ENCODE data around the gene PADI2. TPM values are rescaled to one million over a fixed set of nuclear protein-coding genes. Genes with fewer than 3 reads are reported as not detected.
A peak's percentile ranks its signal among the peaks of the same experiment; 100 is the strongest.

PADI2 gene
- total RNA-seq, 2 experiments from 2014 or later = 0.08 TPM; not detected in 1

DNA sequence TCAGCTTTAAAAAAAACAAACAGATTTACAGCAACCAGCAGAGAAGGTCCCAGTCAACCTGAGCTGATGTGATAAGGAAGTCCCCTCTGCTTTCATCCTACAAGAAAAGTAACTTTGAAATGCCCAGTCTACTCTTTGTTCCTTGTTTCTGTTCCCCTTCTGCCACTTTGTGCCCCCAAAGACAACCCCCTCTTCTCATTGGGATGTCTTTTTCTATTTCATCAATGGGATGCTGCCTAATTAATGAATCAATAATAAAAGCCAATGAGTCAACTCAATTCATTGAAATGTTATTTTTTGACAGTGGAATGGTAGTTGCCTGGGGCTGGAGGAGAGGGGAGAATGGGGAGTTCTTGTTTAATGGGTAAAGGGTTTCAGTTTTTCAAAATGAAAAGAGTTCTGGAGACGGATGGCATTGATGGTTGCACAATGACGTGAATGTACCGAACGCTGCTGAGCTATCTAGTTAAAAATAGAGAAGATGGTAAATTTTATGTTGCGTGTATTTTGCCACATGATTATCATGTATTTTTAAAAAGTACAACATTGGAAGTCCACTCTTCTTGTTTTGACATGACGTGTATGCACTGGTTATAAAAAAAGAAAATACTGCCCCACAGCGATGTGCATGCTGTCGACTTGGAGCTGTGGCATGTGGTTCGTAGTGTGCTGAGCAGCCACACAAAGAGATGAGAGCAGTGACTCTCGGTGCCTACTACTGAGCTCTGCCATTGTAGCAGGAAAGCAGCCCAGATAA is 22.4 kb upstream of the PADI2 start:
- intact Hi-C loops (cut with micrococcal nuclease; ENCODE audit: unreplicated experiment) = loop anchor here (5.0 kb wide), 1 partner anchor 96 kb away; no protein-coding TSS in a partner anchor
- POLR2A ChIA-PET = interaction anchor here (0.5 to 0.6 kb wide), 3 partner anchors 12 to 1344 kb away, joined by 3 to 8 read pairs (median 4); no protein-coding TSS in a partner anchor
- BruUV-seq (replicated peaks) = no TSS peak
- Histone ChIP-seq H2AFZ (ENCODE audit: low read length) (peak overlapping the region; percentile 68; the same call in 1 of the 2 replicates), H3K4me3 (ENCODE audit: low read depth, low read length, poor library complexity, severe bottlenecking) (peak overlapping the region; percentile 15), H3K36me3 (ENCODE audit: insufficient read depth, low read length) (no peaks in the 10 kb centered on the region), H3K9me3 (ENCODE audit: low read length) (no peaks in the 10 kb centered on the region), H3K4me1 (ENCODE audit: insufficient read depth, low read length, poor library complexity, severe bottlenecking) (peaks cover 16% of the 10 kb centered on the region), H3K4me2 (ENCODE audit: low read length) (peak overlapping the region; percentile 61), H3K9me2 (ENCODE audit: insufficient read depth, low read length) (no peaks in the 10 kb centered on the region), H3K27ac (ENCODE audit: low read depth, low read length, poor library complexity, severe bottlenecking) (peak overlapping the region; percentile 22), H4K20me1 (ENCODE audit: insufficient read depth, low read length) (no peaks in the 10 kb centered on the region), H3K79me2 (ENCODE audit: insufficient read depth, low read depth, low read length) (no peaks in the 10 kb centered on the region)
- TF ChIP-seq CTCF (conservative IDR thresholded peaks at IDR 0.05; ENCODE audit: low read length) (no peak), EZH2phosphoT487 (IDR thresholded peaks at IDR 0.05; ENCODE audit: borderline replicate concordance, low read depth, low read length) (no peak)
- CTCF ChIA-PET (ENCODE audit: unreplicated experiment) = interaction anchor here (0.6 kb wide), 1 partner anchor 15 kb away, joined by 3 read pairs; no protein-coding TSS in a partner anchor
- DNase-seq (ENCODE audit: low spot score) = peak; percentile 35

GRCh38 chr1:17140279-17140678 is 21.0 kb upstream of the PADI2 start:
- Histone ChIP-seq H3K4me3 (ENCODE audit: low read depth, low read length, poor library complexity, severe bottlenecking) (no peak overlapping the region), H4K20me1 (ENCODE audit: insufficient read depth, low read length) (no peaks in the 10 kb centered on the region), H3K79me2 (ENCODE audit: insufficient read depth, low read depth, low read length) (no peaks in the 10 kb centered on the region), H2AFZ (ENCODE audit: low read length) (no peak overlapping the region), H3K9me2 (ENCODE audit: insufficient read depth, low read length) (no peaks in the 10 kb centered on the region), H3K27ac (ENCODE audit: low read depth, low read length, poor library complexity, severe bottlenecking) (no peak overlapping the region), H3K9me3 (ENCODE audit: low read length) (no peaks in the 10 kb centered on the region), H3K4me1 (ENCODE audit: insufficient read depth, low read length, poor library complexity, severe bottlenecking) (peaks cover 16% of the 10 kb centered on the region), H3K4me2 (ENCODE audit: low read length) (peak overlapping the region; percentile 61; the same call in 1 of the 2 replicates), H3K36me3 (ENCODE audit: insufficient read depth, low read length) (no peaks in the 10 kb centered on the region)
- no TSS peak for BruUV-seq (replicated peaks)
- DNase-seq (ENCODE audit: low spot score) = no peak
- CTCF ChIA-PET (ENCODE audit: unreplicated experiment) = no interaction called here
- intact Hi-C loops (cut with micrococcal nuclease; ENCODE audit: unreplicated experiment) = loop anchor here (5.0 kb wide), 1 partner anchor 97 kb away; no protein-coding TSS in a partner anchor
- POLR2A ChIA-PET = interaction anchor here (0.6 kb wide), 1 partner anchor 405 kb away, joined by 6 read pairs; no protein-coding TSS in a partner anchor
- TF ChIP-seq EZH2phosphoT487 (IDR thresholded peaks at IDR 0.05; ENCODE audit: borderline replicate concordance, low read depth, low read length) (no peak), CTCF (conservative IDR thresholded peaks at IDR 0.05; ENCODE audit: low read length) (no peak)

GRCh38 chr1:17139637-17140036 is 20.4 kb upstream of the PADI2 start:
- no peak for DNase-seq (ENCODE audit: low spot score)
- no peak overlapping the region for H3K27ac ChIP-seq (ENCODE audit: low read depth, low read length, poor library complexity, severe bottlenecking)
- CTCF ChIA-PET (ENCODE audit: unreplicated experiment) = no interaction called here
- POLR2A ChIA-PET = no interaction called here
- H3K36me3 ChIP-seq (ENCODE audit: insufficient read depth, low read length) = no peaks in the 10 kb centered on the region
- BruUV-seq (replicated peaks) = no TSS peak
- no peak overlapping the region for H3K4me3 ChIP-seq (ENCODE audit: low read depth, low read length, poor library complexity, severe bottlenecking)
- peaks cover 16% of the 10 kb centered on the region for H3K4me1 ChIP-seq (ENCODE audit: insufficient read depth, low read length, poor library complexity, severe bottlenecking)
- no peak overlapping the region for H3K4me2 ChIP-seq (ENCODE audit: low read length)
- no peaks in the 10 kb centered on the region for H3K79me2 ChIP-seq (ENCODE audit: insufficient read depth, low read depth, low read length)
- H4K20me1 ChIP-seq (ENCODE audit: insufficient read depth, low read length) = no peaks in the 10 kb centered on the region
- H2AFZ ChIP-seq (ENCODE audit: low read length) = no peak overlapping the region
- TF ChIP-seq EZH2phosphoT487 (IDR thresholded peaks at IDR 0.05; ENCODE audit: borderline replicate concordance, low read depth, low read length) (no peak), CTCF (conservative IDR thresholded peaks at IDR 0.05; ENCODE audit: low read length) (no peak)
- no peaks in the 10 kb centered on the region for H3K9me3 ChIP-seq (ENCODE audit: low read length)
- intact Hi-C loops (cut with micrococcal nuclease; ENCODE audit: unreplicated experiment) = loop anchor here (5.0 kb wide), 1 partner anchor 98 kb away; no protein-coding TSS in a partner anchor
- no peaks in the 10 kb centered on the region for H3K9me2 ChIP-seq (ENCODE audit: insufficient read depth, low read length)

All from OCI-LY7 (cell line).